ENCODE data around the gene ARHGAP36.

Gene ARHGAP36

DNA sequence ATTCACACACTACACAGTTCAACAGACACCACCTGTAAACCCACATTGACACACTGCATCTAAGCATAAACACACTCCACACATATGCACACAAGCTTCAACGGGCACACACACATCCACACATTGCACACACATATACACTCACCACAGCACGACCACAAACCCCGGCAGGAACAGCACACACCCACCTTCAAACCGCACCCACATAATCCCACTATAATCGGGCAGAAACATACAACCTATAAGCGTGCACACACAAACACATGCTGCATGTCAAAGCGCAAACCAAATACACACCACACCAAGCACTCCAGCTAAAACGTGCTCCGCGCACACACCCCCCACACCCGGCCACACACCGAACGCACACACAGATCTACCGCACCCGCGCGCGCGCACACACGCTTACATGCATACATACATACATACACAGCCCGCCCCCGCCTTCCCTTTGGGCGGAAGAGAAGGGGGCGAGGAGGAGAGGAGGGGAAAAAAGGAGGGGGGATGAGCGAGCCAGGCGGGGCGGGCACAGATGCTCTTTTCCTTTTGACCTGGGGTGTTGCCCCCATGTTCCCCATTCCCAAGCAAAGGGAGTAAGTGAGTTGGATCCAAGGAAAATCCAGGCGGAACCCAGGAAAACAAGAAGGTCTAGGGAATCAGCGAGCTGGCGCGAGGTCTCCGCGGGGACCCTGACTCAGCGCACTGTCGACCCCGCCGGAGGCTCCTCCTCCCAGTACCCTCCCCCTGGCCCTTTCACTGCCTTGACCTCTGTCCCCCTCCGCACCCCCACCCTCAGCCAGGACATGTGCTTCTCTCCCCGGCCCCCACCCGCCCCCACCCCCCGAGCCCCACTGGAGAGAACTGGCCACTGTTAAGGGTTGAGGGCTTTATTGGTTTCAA is 9.9 kb downstream of the ARHGAP36 start:
- DNase-seq (ENCODE audit: low read depth) = no peak
- TF ChIP-seq, protein P1, sequence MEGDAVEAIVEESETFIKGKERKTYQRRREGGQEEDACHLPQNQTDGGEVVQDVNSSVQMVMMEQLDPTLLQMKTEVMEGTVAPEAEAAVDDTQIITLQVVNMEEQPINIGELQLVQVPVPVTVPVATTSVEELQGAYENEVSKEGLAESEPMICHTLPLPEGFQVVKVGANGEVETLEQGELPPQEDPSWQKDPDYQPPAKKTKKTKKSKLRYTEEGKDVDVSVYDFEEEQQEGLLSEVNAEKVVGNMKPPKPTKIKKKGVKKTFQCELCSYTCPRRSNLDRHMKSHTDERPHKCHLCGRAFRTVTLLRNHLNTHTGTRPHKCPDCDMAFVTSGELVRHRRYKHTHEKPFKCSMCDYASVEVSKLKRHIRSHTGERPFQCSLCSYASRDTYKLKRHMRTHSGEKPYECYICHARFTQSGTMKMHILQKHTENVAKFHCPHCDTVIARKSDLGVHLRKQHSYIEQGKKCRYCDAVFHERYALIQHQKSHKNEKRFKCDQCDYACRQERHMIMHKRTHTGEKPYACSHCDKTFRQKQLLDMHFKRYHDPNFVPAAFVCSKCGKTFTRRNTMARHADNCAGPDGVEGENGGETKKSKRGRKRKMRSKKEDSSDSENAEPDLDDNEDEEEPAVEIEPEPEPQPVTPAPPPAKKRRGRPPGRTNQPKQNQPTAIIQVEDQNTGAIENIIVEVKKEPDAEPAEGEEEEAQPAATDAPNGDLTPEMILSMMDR (IDR thresholded peaks at IDR 0.05; ENCODE audit: insufficient read depth, low read depth, low read length, missing control alignments) = no peak
- H3K4me3 ChIP-seq (ENCODE audit: low read length) = no peak overlapping the region

DNA sequence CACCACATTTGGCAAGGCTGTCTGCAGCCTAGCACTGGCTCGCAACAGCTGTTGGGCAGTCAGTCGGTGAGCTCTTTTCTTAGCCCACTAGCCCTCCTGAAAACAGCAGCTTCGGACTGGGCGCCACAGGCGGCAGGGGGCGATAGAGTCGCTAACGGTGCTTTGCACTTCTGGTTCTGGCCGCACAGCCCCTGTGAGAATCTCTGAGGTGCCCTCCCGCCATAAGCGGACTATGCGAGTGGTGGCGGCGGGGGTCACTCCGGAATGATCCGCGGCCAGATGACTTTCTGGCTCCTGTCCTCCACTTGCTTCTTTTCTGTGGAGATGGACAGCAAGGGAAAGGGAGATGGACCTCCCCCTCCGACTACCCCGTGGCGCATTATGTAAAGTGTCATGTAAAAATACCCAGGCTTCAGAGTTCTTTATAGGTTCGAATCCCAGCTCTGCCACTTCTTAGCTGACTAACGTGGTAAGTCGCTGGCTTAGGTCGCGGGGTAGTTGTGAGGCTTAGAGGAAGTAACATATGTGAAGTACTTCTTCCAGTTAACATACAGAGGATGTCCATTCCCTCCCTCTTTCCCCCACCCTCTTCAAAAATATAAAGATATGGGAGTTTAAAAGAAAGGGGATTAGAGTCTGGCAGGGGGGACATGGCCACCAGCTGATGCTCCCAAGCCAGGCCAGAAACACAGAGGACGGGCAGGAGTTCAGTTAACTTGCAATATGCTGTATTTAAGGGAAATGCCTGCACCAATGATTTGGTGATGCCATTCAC is 11.0 kb downstream of the ARHGAP36 start:
- DNase-seq (ENCODE audit: low read depth) = peak; percentile 1

DNA sequence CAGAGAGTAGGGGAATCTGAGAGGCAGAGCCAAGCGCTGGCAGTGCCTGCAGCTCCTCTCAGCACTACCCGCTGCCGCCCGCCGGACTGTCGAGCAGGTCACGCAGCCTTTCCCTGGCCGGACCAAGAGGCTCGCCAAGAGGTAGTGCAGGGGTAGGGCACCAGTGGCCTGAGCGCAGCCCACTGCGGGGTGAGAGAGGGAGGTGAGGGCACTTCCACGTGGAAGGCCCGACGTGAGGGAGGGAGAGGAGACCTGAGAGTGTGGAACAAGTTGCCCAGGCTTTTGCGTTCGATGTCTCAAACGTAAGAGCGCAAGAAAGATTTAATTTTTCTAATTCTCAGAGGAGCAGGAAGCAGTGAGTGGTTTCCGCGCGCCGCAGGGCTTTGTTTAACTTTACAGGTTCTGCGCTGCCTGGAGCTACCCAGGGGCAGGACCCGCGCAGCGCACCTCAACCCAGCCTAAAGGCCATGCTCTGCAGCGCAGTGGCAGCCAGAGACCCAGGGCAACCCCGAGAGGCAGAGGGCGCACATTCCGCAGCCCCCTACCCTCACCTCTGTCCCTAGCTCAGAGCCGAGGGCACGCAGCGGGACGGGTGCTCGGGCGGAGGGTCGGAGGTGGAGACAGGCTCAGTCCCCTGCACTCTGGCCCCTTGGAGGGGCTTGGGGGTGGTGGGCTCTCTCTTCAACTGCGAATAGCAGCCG is 14.9 kb downstream of the ARHGAP36 start:
- TF ChIP-seq, protein P1 (IDR thresholded peaks at IDR 0.05; ENCODE audit: insufficient read depth, low read depth, low read length, missing control alignments) = no peak
- DNase-seq (ENCODE audit: low read depth) = no peak
- no peak overlapping the region for H3K4me3 ChIP-seq (ENCODE audit: low read length)

More for the DNA sequence above, 11.0 kb downstream of the ARHGAP36 start:
- no peak overlapping the region for H3K4me3 ChIP-seq (ENCODE audit: low read length)
- TF ChIP-seq, protein P1 (IDR thresholded peaks at IDR 0.05; ENCODE audit: insufficient read depth, low read depth, low read length, missing control alignments) = peak; percentile 15

DNA sequence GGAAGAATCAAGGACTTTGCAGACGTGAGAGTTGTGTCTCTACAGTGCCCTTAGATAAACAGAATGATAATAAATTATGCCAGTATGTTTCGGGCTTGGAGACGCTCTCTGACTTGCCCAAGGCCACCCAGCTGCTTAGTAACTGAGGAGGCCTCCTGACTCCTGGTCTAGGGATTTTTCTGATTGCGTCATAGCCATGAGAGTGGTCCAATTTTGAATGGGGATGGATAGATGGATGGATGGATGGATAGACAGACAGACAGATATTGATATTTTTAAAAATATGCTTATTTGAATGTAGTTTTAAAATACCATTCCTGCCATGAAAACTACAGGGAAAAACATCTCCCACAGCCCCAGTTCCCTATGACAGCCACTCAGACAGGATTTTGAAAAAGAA is 15.5 kb downstream of the ARHGAP36 start:
- no peak for DNase-seq (ENCODE audit: low read depth)
- TF ChIP-seq, protein P1 (IDR thresholded peaks at IDR 0.05; ENCODE audit: insufficient read depth, low read depth, low read length, missing control alignments) = no peak
- no peak overlapping the region for H3K4me3 ChIP-seq (ENCODE audit: low read length)

DNA sequence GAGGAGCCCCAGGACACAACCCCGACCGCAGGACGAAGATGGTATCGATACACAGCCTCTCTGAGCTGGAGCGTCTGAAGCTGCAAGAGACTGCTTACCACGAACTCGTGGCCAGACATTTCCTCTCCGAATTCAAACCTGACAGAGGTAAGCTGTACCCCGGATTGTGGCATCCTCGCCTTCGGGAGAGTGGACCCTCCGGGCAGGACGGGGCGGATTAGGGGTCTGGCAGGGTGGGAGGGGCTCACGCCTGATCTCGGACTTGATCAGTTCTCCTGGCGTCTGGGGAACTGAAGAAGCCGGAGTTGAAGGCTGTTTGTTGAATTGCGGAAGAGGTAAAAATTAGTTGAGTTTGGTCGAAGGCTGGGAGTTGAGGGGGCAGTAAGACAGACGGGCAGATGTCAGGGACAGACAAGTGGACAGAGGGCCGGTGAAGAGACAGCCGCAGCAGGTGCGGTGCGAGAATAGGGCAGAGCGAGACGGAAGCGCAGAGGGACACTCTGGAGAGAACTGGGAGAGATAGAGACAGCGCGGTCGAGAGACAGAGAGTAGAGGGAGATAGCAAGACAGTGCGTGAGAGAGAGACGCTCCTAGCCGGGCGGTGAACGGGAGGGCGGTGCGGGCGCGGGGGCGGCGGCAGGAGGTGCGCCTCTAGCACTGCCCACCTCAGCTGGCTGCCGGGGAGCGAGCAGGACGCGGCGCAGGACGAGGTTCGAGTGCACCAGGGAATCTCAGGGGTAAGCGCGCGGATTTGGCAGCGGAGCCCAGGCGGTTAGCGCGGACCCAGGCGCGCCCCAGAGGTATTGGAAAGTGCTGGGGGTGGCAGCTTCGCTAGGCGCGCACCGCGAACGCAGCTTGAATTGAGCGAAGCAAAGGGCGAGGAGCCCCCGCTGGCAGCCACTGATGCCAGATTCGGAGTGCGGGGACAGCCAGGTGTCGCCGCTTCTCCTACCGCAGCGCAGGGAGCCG is 23.9 kb downstream of the ARHGAP36 start:
- TF ChIP-seq, protein P1 (IDR thresholded peaks at IDR 0.05; ENCODE audit: insufficient read depth, low read depth, low read length, missing control alignments) = no peak
- no peak overlapping the region for H3K4me3 ChIP-seq (ENCODE audit: low read length)
- no peak for DNase-seq (ENCODE audit: low read depth)

Measured in epithelial cell of esophagus (primary cell).